Neural progenitor cell (in vitro differentiated cells): Measurements from ENCODE around the gene LRP1. TPM values are rescaled to one million over a fixed set of nuclear protein-coding genes. Genes with fewer than 3 reads are reported as not detected.

Source experiments
- DNase-seq: peaks from one replicate; pipeline ENCODE4 v3.0.0-alpha.2; 2016; ENCODE audit warnings: low spot score
- H2AFZ ChIP-seq: fragments of 200-600 bp; sonication (generic); replicated peaks from 2 replicates; pipeline ENCODE4 v1.6.1; 2016; ENCODE audit warnings: antibody characterized with exemption
- H3F3A ChIP-seq: fragments of 200-600 bp; sonication (generic); 2 replicates; pipeline ENCODE4 v1.6.1; 2016; ENCODE audit warnings: antibody characterized with exemption, low read depth
- H3K27ac ChIP-seq: fragments of 200-600 bp; sonication (generic); 2 replicates; pipeline ENCODE4 v1.5.1; 2016; ENCODE audit warnings: mild to moderate bottlenecking
- H3K27me3 ChIP-seq: fragments of 200-600 bp; sonication (generic); 2 replicates; pipeline ENCODE4 v1.6.1; 2016; ENCODE audit warnings: mild to moderate bottlenecking, moderate library complexity
- H3K36me3 ChIP-seq: fragments of 200-600 bp; sonication (generic); 2 replicates; pipeline ENCODE4 v1.5.1; 2016
- H3K4me1 ChIP-seq: fragments of 200-600 bp; sonication (generic); 2 replicates; pipeline ENCODE4 v1.6.1; 2016; ENCODE audit warnings: mixed run types
- H3K4me2 ChIP-seq: fragments of 200-600 bp; sonication (generic); 2 replicates; pipeline ENCODE4 v1.6.1; 2016
- H3K4me3 ChIP-seq: fragments of 200-600 bp; sonication (generic); 2 replicates; pipeline ENCODE4 v1.5.1; 2016
- H3K79me2 ChIP-seq: fragments of 200-600 bp; sonication (generic); 2 replicates; pipeline ENCODE4 v1.6.1; 2016; ENCODE audit warnings: low read depth
- H3K9ac ChIP-seq: fragments of 200-600 bp; sonication (generic); 2 replicates; pipeline ENCODE4 v1.6.1; 2016
- H3K9me3 ChIP-seq: fragments of 200-600 bp; sonication (generic); 2 replicates; pipeline ENCODE4 v1.5.1; 2016; ENCODE audit warnings: low read depth
- H4K20me1 ChIP-seq: fragments of 200-600 bp; sonication (generic); 2 replicates; pipeline ENCODE4 v1.6.1; 2016; ENCODE audit warnings: low read depth
- H3K27ac Mint-ChIP-seq: 3 replicates; pipeline ENCODE4 v1.8.0; 2021; ENCODE audit warnings: mixed read lengths
- H3K27me3 Mint-ChIP-seq: 2 replicates; pipeline ENCODE4 v1.8.0; 2022; ENCODE audit warnings: low read depth, mild to moderate bottlenecking, inconsistent platforms, moderate library complexity, mixed read lengths; ENCODE audit not compliant: insufficient read depth
- H3K36me3 Mint-ChIP-seq: 3 replicates; pipeline ENCODE4 v1.8.0; 2021; ENCODE audit warnings: mixed read lengths
- H3K4me1 Mint-ChIP-seq: 3 replicates; pipeline ENCODE4 v1.8.0; 2021; ENCODE audit warnings: mixed read lengths
- H3K4me3 Mint-ChIP-seq: 3 replicates; pipeline ENCODE4 v1.8.0; 2021; ENCODE audit warnings: mild to moderate bottlenecking, moderate library complexity, mixed read lengths
- H3K9me3 Mint-ChIP-seq: 3 replicates; pipeline ENCODE4 v1.8.0; 2020; ENCODE audit warnings: mixed read lengths
- CTCF ChIP-seq: fragments of 200-600 bp; sonication (generic); IDR thresholded peaks from 2 replicates; pipeline ENCODE4 v1.5.1; 2017; ENCODE audit warnings: antibody characterized with exemption, mild to moderate bottlenecking
- EZH2 ChIP-seq: fragments of 200-600 bp; sonication (generic); IDR thresholded peaks from 2 replicates; pipeline ENCODE4 v1.6.1; 2017; ENCODE audit warnings: antibody characterized with exemption, mild to moderate bottlenecking, moderate library complexity
- EZH2phosphoT487 ChIP-seq: fragments of 200-600 bp; sonication (generic); IDR thresholded peaks from 2 replicates; pipeline ENCODE4 v1.6.1; 2017; ENCODE audit warnings: antibody characterized with exemption
- total RNA-seq: library from RNA; depleted of rRNA; stranded (reverse); fragments of >200 nt; gene quantifications from 2 replicates; pipeline ENCODE4 v1.2.3, GENCODE V29; 2015; ENCODE audit warnings: low replicate concordance

The LRP1 gene
- total RNA-seq, 1 donor from 2014 or later: 13.9 TPM

GRCh38 chr12:57219205-57219992, 91.1 kb downstream of the LRP1 start:
- Histone ChIP-seq H3K4me3 (peak overlapping the region; percentile 43), H3K9ac (no peak overlapping the region), H4K20me1 (peaks cover 66% of the 10 kb centered on the region), H3K27me3 (peaks cover 100% of the 10 kb centered on the region), H3F3A (peaks cover 66% of the 10 kb centered on the region), H3K4me2 (peak overlapping the region; percentile 90), H3K9me3 (no peaks in the 10 kb centered on the region), H3K36me3 (no peaks in the 10 kb centered on the region), H3K27ac (no peak overlapping the region), H3K79me2 (no peaks in the 10 kb centered on the region), H2AFZ (no peak overlapping the region), H3K4me1 (peaks cover 63% of the 10 kb centered on the region)
- Mint-ChIP-seq H3K27me3 (peaks cover 88% of the 10 kb centered on the region), H3K36me3 (peaks cover 2% of the 10 kb centered on the region), H3K4me1 (peaks cover 49% of the 10 kb centered on the region), H3K9me3 (peaks cover 9% of the 10 kb centered on the region), H3K4me3 (peak overlapping the region; percentile 61), H3K27ac (no peak overlapping the region)
- TF ChIP-seq CTCF: no peak
- TF ChIP-seq EZH2phosphoT487: no peak
- peak; percentile 54 for TF ChIP-seq EZH2
- DNase-seq: peak; percentile 80

GRCh38 chr12:57219993-57220754, 91.9 kb downstream of the LRP1 start:
- no peak overlapping the region for H3K27ac ChIP-seq
- peaks cover 63% of the 10 kb centered on the region for H3K4me1 ChIP-seq
- peaks cover 64% of the 10 kb centered on the region for H3F3A ChIP-seq
- peak overlapping the region; percentile 43 for H3K4me3 ChIP-seq
- Mint-ChIP-seq H3K4me1 (peaks cover 43% of the 10 kb centered on the region), H3K27me3 (peaks cover 85% of the 10 kb centered on the region), H3K27ac (no peak overlapping the region), H3K4me3 (peak overlapping the region; percentile 76), H3K36me3 (peaks cover 2% of the 10 kb centered on the region), H3K9me3 (peaks cover 9% of the 10 kb centered on the region)
- no peaks in the 10 kb centered on the region for H3K9me3 ChIP-seq
- no peaks in the 10 kb centered on the region for H3K36me3 ChIP-seq
- H4K20me1 ChIP-seq: peaks cover 67% of the 10 kb centered on the region
- peak overlapping the region; percentile 90 for H3K4me2 ChIP-seq
- no peak overlapping the region for H3K9ac ChIP-seq
- peak; percentile 62 for DNase-seq
- peaks cover 100% of the 10 kb centered on the region for H3K27me3 ChIP-seq
- TF ChIP-seq EZH2phosphoT487: no peak
- TF ChIP-seq EZH2: no peak
- no peak for TF ChIP-seq CTCF
- no peaks in the 10 kb centered on the region for H3K79me2 ChIP-seq
- H2AFZ ChIP-seq: no peak overlapping the region

GRCh38 chr12:57220770-57221168, 92.5 kb downstream of the LRP1 start:
- H3K27me3 ChIP-seq: peaks cover 100% of the 10 kb centered on the region
- no peak overlapping the region for H3K27ac ChIP-seq
- no peak overlapping the region for H2AFZ ChIP-seq
- no peak for DNase-seq
- Mint-ChIP-seq H3K27me3 (peaks cover 84% of the 10 kb centered on the region), H3K36me3 (peaks cover 2% of the 10 kb centered on the region), H3K27ac (no peak overlapping the region), H3K9me3 (peaks cover 9% of the 10 kb centered on the region), H3K4me1 (peaks cover 41% of the 10 kb centered on the region), H3K4me3 (peak overlapping the region; percentile 76)
- TF ChIP-seq CTCF (no peak), EZH2 (no peak), EZH2phosphoT487 (no peak)
- H3K4me3 ChIP-seq: peak overlapping the region; percentile 43
- no peaks in the 10 kb centered on the region for H3K36me3 ChIP-seq
- H3K9ac ChIP-seq: no peak overlapping the region
- no peaks in the 10 kb centered on the region for H3K79me2 ChIP-seq
- peaks cover 58% of the 10 kb centered on the region for H3F3A ChIP-seq
- no peaks in the 10 kb centered on the region for H3K9me3 ChIP-seq
- H3K4me2 ChIP-seq: peak overlapping the region; percentile 90
- H4K20me1 ChIP-seq: peaks cover 67% of the 10 kb centered on the region
- H3K4me1 ChIP-seq: peaks cover 61% of the 10 kb centered on the region
